CD4-positive, alpha-beta memory T cell (primary cell): ENCODE results near the gene STOM. TPM values are rescaled to one million over a fixed set of nuclear protein-coding genes. Genes with fewer than 3 reads are reported as not detected.

Experiments
- CTCF ChIA-PET: fragments of 350-600 bp; sonication (Branson Sonifier 250); formaldehyde crosslinking; loops from one replicate; lab custom pipeline; 2021; ENCODE audit warnings: inconsistent platforms; ENCODE audit not compliant: partially characterized antibody; lab: Charles Lee
- POLR2A ChIA-PET: fragments of 350-600 bp; sonication (Branson Sonifier 250); formaldehyde crosslinking; loops from one replicate; lab custom pipeline; 2021; ENCODE audit not compliant: partially characterized antibody; lab: Charles Lee
- DNase-seq, 5 donors: peaks; one replicate each; pipeline versions ENCODE4 v3.0.0 to v3.0.0-alpha.2; 2020 to 2022; ENCODE audit warnings: mixed read lengths in 1 of 5
- H3K27ac ChIP-seq: one replicate; pipeline ENCODE4 v1.7.0; 2013; ENCODE audit warnings: low read depth, low read length
- H3K27me3 ChIP-seq: 2 replicates; pipeline ENCODE4 v1.7.0; 2013; ENCODE audit warnings: mild to moderate bottlenecking, low read length, moderate library complexity; ENCODE audit not compliant: insufficient read depth
- H3K36me3 ChIP-seq: 2 replicates; pipeline ENCODE4 v1.7.0; 2013; ENCODE audit warnings: mild to moderate bottlenecking, low read length, moderate library complexity; ENCODE audit not compliant: insufficient read depth
- H3K4me1 ChIP-seq: 2 replicates; pipeline ENCODE4 v1.7.0; 2013; ENCODE audit warnings: mild to moderate bottlenecking, low read length, moderate library complexity; ENCODE audit not compliant: insufficient read depth
- H3K4me3 ChIP-seq, 2 donors: one replicate each; pipeline ENCODE4 v1.7.0; 2013; ENCODE audit warnings: low read length in 2 of 2, mild to moderate bottlenecking in 1 of 2
- H3K9me3 ChIP-seq, 2 donors: one replicate each; pipeline ENCODE4 v1.7.0; 2013; ENCODE audit warnings: low read length in 2 of 2, control low read depth in 1 of 2; ENCODE audit not compliant: control insufficient read depth in 1 of 2
- H3K27ac Mint-ChIP-seq, 7 donors: one replicate each; pipeline ENCODE4 v1.8.0; 2020 to 2021; ENCODE audit warnings: mixed read lengths in 7 of 7, mild to moderate bottlenecking in 6 of 7, inconsistent platforms in 3 of 7, moderate library complexity in 3 of 7
- H3K27me3 Mint-ChIP-seq, 2 donors: one replicate each; pipeline ENCODE4 v1.8.0; 2020 to 2021; ENCODE audit warnings: mixed read lengths in 2 of 2
- H3K36me3 Mint-ChIP-seq, 2 donors: one replicate each; pipeline ENCODE4 v1.8.0; 2020 to 2021; ENCODE audit warnings: mixed read lengths in 2 of 2, inconsistent platforms in 1 of 2, mild to moderate bottlenecking in 1 of 2
- H3K4me1 Mint-ChIP-seq, 4 donors: one replicate each; pipeline ENCODE4 v1.8.0; 2020 to 2021; ENCODE audit warnings: mixed read lengths in 4 of 4, mild to moderate bottlenecking in 1 of 4
- H3K4me3 Mint-ChIP-seq, 8 donors: one replicate each; pipeline ENCODE4 v1.8.0; 2020 to 2021; ENCODE audit warnings: mixed read lengths in 8 of 8, mild to moderate bottlenecking in 7 of 8, moderate library complexity in 6 of 8, inconsistent platforms in 3 of 8
- H3K9me3 Mint-ChIP-seq, 8 donors: one replicate each; pipeline ENCODE4 v1.8.0; 2020 to 2021; ENCODE audit warnings: mixed read lengths in 8 of 8, mild to moderate bottlenecking in 5 of 8, inconsistent platforms in 3 of 8, moderate library complexity in 1 of 8
- intact Hi-C: fragments of 100-400 bp; cut with micrococcal nuclease; formaldehyde crosslinking; loops from one replicate; pipeline ENCODE4 v1.15.1; 2023
- polyA plus RNA-seq, 2 donors: library from polyadenylated mRNA; unstranded; fragments of 300-500 nt; fragmentation: Illumina TruSeq; gene quantifications; one replicate each; pipeline ENCODE4 v1.2.3, GENCODE V29; 2021
- total RNA-seq, 2 experiments: library from RNA; stranded (reverse); gene quantifications; one replicate each; pipeline ENCODE4 v1.2.3, GENCODE V29; 2021

The STOM gene
- total and polyA plus RNA-seq, 4 experiments from 2014 or later: 81.2 to 254 (median 135) TPM

- Mint-ChIP-seq H3K4me1 (peaks cover 13 to 28% (median 19%) of the 10 kb centered on the region in 4 donors), H3K4me3 (no peak overlapping the region), H3K27ac (peak overlapping the region in 1 of 7 donors; percentile 4), H3K36me3 (peaks cover 0 to 9% of the 10 kb centered on the region in 2 donors), H3K9me3 (no peaks in the 10 kb centered on the region), H3K27me3 (no peaks in the 10 kb centered on the region)
- ChIA-PET CTCF (interaction anchor here (0.7 to 10.0 kb wide), 11 partner anchors 8 to 105 kb away, joined by 3 to 330 read pairs (median 20); no protein-coding TSS in a partner anchor), POLR2A (no interaction called here)
- no peaks in the 10 kb centered on the region for H3K9me3 ChIP-seq
- H3K4me3 ChIP-seq: no peak overlapping the region
- H3K36me3 ChIP-seq: no peaks in the 10 kb centered on the region
- no peaks in the 10 kb centered on the region for H3K27me3 ChIP-seq
- H3K4me1 ChIP-seq: peaks cover 24% of the 10 kb centered on the region
- intact Hi-C loops: no loop called here
- no peak overlapping the region for H3K27ac ChIP-seq
- DNase-seq: no peak
These were observed 52.1 kb downstream of the STOM start for GRCh38 chr9:121317737-121318630.

GRCh38 chr9:121316852-121317373 is 53.1 kb downstream of the STOM start:
- Mint-ChIP-seq H3K4me1 (peaks cover 7 to 17% (median 12%) of the 10 kb centered on the region in 4 donors), H3K36me3 (peaks cover 0 to 9% of the 10 kb centered on the region in 2 donors), H3K27me3 (no peaks in the 10 kb centered on the region), H3K9me3 (no peaks in the 10 kb centered on the region), H3K4me3 (no peak overlapping the region), H3K27ac (no peak overlapping the region)
- DNase-seq: no peak
- no peak overlapping the region for H3K27ac ChIP-seq
- H3K4me3 ChIP-seq: no peak overlapping the region
- H3K36me3 ChIP-seq: no peaks in the 10 kb centered on the region
- ChIA-PET CTCF (interaction anchor here (1.2 to 10.0 kb wide), 6 partner anchors 33 to 105 kb away, joined by 3 to 330 read pairs (median 5); no protein-coding TSS in a partner anchor), POLR2A (no interaction called here)
- intact Hi-C loops: no loop called here
- no peaks in the 10 kb centered on the region for H3K27me3 ChIP-seq
- H3K9me3 ChIP-seq: no peaks in the 10 kb centered on the region
- H3K4me1 ChIP-seq: peaks cover 14% of the 10 kb centered on the region

- intact Hi-C loops: no loop called here
- peaks cover 0 to 13% of the 10 kb centered on the region in 2 donors for H3K36me3 Mint-ChIP-seq
- H3K27me3 Mint-ChIP-seq: no peaks in the 10 kb centered on the region
- H3K4me3 Mint-ChIP-seq: no peak overlapping the region
- H3K4me1 ChIP-seq: peaks cover 13% of the 10 kb centered on the region
- no peak overlapping the region for H3K4me3 ChIP-seq
- H3K9me3 Mint-ChIP-seq: no peaks in the 10 kb centered on the region
- H3K27ac Mint-ChIP-seq: no peak overlapping the region
- CTCF ChIA-PET: interaction anchor here (1.3 to 10.0 kb wide), 4 partner anchors 57 to 85 kb away, joined by 4 to 330 read pairs (median 8); no protein-coding TSS in a partner anchor
- peaks cover 6 to 15% (median 11%) of the 10 kb centered on the region in 4 donors for H3K4me1 Mint-ChIP-seq
- POLR2A ChIA-PET: no interaction called here
- H3K36me3 ChIP-seq: no peaks in the 10 kb centered on the region
- no peaks in the 10 kb centered on the region for H3K9me3 ChIP-seq
- H3K27ac ChIP-seq: no peak overlapping the region
- DNase-seq: no peak
- H3K27me3 ChIP-seq: no peaks in the 10 kb centered on the region
These were observed 53.7 kb downstream of the STOM start for GRCh38 chr9:121316378-121316777.

GRCh38 chr9:121313458-121314152 is 56.4 kb downstream of the STOM start:
- Mint-ChIP-seq H3K4me1 (no peaks in the 10 kb centered on the region), H3K36me3 (peaks cover 8 to 14% of the 10 kb centered on the region in 2 donors), H3K4me3 (no peak overlapping the region), H3K9me3 (no peaks in the 10 kb centered on the region), H3K27ac (peak overlapping the region in 2 of 7 donors; percentile 2 to 38), H3K27me3 (no peaks in the 10 kb centered on the region)
- H3K36me3 ChIP-seq: no peaks in the 10 kb centered on the region
- H3K4me3 ChIP-seq: no peak overlapping the region
- ChIA-PET CTCF (interaction anchor here (1.0 to 10.0 kb wide), 3 partner anchors 35 to 88 kb away, joined by 3 to 330 read pairs (median 3); no protein-coding TSS in a partner anchor), POLR2A (no interaction called here)
- no peak for DNase-seq
- no peaks in the 10 kb centered on the region for H3K27me3 ChIP-seq
- H3K9me3 ChIP-seq: no peaks in the 10 kb centered on the region
- intact Hi-C loops: no loop called here
- H3K4me1 ChIP-seq: no peaks in the 10 kb centered on the region
- no peak overlapping the region for H3K27ac ChIP-seq

- Mint-ChIP-seq H3K4me3 (peak overlapping the region in 1 of 8 donors; percentile 15), H3K36me3 (peaks cover 8 to 9% of the 10 kb centered on the region in 2 donors), H3K27ac (no peak overlapping the region), H3K4me1 (no peaks in the 10 kb centered on the region), H3K9me3 (no peaks in the 10 kb centered on the region), H3K27me3 (no peaks in the 10 kb centered on the region)
- Histone ChIP-seq H3K4me1 (no peaks in the 10 kb centered on the region), H3K36me3 (no peaks in the 10 kb centered on the region), H3K27me3 (no peaks in the 10 kb centered on the region), H3K27ac (no peak overlapping the region), H3K9me3 (no peaks in the 10 kb centered on the region), H3K4me3 (no peak overlapping the region)
- ChIA-PET CTCF (interaction anchor here (10.0 kb wide), 1 partner anchor 89 kb away, joined by 330 read pairs; no protein-coding TSS in a partner anchor), POLR2A (no interaction called here)
- intact Hi-C loops: no loop called here
- no peak for DNase-seq
These were observed 57.9 kb downstream of the STOM start for GRCh38 chr9:121312169-121312568.

- POLR2A ChIA-PET: no interaction called here
These were observed 59.5 kb downstream of the STOM start for GRCh38 chr9:121310571-121310970.

More at GRCh38 chr9:121310571-121310970, 59.5 kb downstream of the STOM start:
- H3K27ac Mint-ChIP-seq: no peak overlapping the region
- H3K4me3 Mint-ChIP-seq: no peak overlapping the region
- no peak overlapping the region for H3K27ac ChIP-seq
- no peaks in the 10 kb centered on the region for H3K9me3 ChIP-seq
- H3K36me3 ChIP-seq: no peaks in the 10 kb centered on the region
- H3K4me1 Mint-ChIP-seq: no peaks in the 10 kb centered on the region
- no peak overlapping the region for H3K4me3 ChIP-seq
- H3K36me3 Mint-ChIP-seq: peaks cover 8 to 9% of the 10 kb centered on the region in 2 donors
- DNase-seq: no peak
- intact Hi-C loops: no loop called here
- CTCF ChIA-PET: interaction anchor here (3.2 kb wide), 1 partner anchor 9 kb away, joined by 28 read pairs; no protein-coding TSS in a partner anchor
- H3K27me3 Mint-ChIP-seq: no peaks in the 10 kb centered on the region
- no peaks in the 10 kb centered on the region for H3K9me3 Mint-ChIP-seq
- H3K27me3 ChIP-seq: no peaks in the 10 kb centered on the region
- H3K4me1 ChIP-seq: no peaks in the 10 kb centered on the region
